HG03378 (cell line): Measurements from ENCODE around the gene AGAP9.
"Not testable (repeated sequence)": the region's sequence is repeated elsewhere in the genome, so short reads cannot be mapped to it uniquely, and the experiment has no call there.

Source experiments
- ATAC-seq: cut with Tn5 transposase; IDR thresholded peaks from one replicate; pipeline ENCODE4 v1.9.1; 2021; ENCODE audit warnings: mild to moderate bottlenecking, moderate library complexity; ENCODE audit not compliant: unreplicated experiment

AGAP9 gene

DNA sequence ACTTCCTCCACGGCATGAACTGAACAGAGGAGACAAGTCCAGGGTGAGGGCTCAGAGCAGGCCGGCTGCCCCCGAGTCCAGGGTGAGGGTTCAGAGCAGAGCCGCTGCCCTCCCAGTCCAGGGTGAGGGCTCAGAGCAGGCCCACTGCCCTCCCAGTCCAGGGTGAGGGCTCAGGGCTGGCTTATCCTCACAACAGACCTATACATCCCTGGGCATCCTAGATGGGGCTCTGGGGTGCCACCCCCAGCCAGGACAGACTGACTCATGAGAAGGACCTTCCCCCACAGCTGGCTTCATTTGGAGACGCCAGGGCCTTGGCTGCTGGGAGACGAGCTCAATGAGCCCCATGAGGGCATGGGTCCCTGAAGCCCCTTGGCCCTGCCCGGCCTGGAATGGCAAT, 33.8 kb downstream of the AGAP9 start:
- ATAC-seq: not testable (repeated sequence)

DNA sequence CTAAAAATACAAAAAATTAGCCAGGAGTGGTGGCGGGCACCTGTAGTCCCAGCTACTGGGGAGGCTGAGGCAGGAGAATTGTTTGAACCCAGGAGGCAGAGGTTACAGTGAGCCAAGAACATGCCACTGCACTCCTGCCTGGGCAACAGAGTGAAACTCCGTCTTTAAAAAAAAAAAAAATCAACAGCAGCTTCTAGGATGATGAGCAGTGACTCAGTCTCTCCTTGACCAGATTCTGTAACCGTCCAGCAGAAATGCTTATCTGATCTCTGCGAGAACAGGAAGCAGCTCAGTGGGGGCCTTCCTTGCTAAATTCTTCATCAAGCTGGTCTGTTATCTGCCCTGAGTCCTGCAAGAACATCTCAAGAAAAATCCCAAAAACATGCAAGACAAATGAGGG, 37.5 kb downstream of the AGAP9 start:
- ATAC-seq: not testable (repeated sequence)

GRCh38 chr10:47484786-47485185, 38.7 kb downstream of the AGAP9 start:
- ATAC-seq: not testable (repeated sequence)

- not testable (repeated sequence) for ATAC-seq
Measured at GRCh38 chr10:47483923-47484322, 39.5 kb downstream of the AGAP9 start, which contains the start of gene ANXA8. ANXA8 (minus strand) TSS chr10:47484115; CDS start chr10:47483933, 182 bp downstream.

- ATAC-seq: not testable (repeated sequence)
Measured at GRCh38 chr10:47482367-47482766, 41.1 kb downstream of the AGAP9 start.

GRCh38 chr10:47481768-47482181, 41.7 kb downstream of the AGAP9 start:
- ATAC-seq: not testable (repeated sequence)

DNA sequence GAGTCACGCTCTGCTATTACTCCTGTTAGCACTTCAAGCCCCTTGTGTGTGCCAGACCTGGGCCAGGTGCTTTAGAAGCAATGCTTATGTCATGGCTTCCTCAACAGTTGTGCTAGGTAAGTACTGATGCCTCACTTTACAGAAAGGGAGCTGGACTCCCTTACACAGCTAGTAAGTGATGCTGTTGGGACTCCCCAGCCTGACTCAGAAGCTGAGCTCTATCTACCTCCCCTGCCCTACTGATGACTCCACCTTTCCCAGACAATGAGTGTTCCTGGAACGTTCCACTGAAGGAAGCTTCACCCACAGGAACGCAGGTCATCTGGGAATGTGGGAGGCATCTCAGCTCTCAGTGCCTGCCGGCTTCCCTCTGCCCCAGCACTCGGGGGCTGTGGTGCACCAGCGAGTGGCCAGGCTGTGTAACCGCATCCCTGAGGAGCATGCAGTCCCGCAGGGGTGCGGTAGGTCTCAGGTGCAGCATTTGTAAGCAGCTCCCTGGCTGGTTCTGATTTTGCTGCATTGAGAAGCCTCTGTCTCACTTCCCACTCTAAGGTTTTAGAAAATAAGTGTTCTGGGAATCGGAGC, 42.2 kb downstream of the AGAP9 start:
- ATAC-seq: not testable (repeated sequence)

- ATAC-seq: not testable (repeated sequence)
Measured at GRCh38 chr10:47480133-47480532, 43.3 kb downstream of the AGAP9 start.

DNA sequence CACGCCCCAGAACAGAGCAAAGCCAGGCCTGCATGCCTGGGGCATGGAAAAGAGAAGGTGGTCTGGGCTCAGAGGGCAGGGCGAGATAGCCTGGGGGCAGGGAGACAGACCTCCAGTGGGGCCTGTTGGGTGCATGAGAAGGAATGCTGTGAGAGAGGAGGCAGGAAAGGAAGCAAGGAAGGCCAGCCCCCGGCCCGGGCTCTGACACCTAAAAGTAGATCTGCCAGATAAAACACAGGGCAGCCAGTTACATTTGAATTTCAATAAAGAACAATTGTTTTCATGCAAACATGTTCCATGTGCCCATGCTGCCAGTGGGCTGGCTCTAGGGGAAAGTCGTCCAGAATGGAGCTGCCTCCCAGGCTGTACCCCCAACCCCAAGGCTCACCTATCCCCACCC, 45.3 kb downstream of the AGAP9 start:
- not testable (repeated sequence) for ATAC-seq

DNA sequence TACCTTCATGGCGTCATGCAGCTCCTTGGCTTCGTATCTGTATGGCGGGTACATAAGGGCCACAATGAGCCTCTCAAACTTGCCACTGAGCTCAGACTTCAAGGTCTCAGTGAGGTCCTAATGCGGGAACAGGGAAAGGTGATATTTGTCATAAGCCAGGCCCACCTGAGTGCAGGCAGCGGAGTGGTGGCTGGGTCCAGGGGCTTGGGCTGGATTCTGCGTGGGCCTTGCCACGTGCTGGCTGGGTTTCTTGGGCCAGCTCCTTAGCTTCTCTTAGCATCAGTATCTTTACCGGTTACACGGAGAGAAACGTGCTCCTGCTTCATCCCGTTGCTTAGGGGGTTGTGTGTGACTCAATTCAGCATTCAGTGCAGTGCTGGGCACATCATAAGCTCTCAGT, 46.4 kb downstream of the AGAP9 start:
- ATAC-seq: not testable (repeated sequence)

DNA sequence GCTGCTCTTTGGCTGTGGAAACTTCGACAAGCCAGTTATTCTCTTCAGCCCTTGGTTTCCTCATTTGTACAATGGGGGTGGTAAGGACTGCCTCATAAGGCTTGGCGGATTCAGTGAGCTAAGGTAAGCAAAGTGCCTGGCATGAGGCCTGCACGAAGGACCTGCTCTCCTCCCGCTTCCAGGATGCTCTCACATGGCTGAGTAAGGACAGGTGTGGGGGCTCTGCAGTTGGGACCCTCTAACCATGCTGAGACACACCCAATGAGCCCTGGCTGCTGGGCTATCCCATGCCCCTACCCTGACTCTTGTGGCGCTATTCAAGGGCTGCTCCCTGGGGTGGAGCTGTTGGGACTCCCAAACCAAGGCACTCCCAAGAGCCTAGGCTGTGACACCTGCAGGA, 48.3 kb downstream of the AGAP9 start:
- ATAC-seq: not testable (repeated sequence)

DNA sequence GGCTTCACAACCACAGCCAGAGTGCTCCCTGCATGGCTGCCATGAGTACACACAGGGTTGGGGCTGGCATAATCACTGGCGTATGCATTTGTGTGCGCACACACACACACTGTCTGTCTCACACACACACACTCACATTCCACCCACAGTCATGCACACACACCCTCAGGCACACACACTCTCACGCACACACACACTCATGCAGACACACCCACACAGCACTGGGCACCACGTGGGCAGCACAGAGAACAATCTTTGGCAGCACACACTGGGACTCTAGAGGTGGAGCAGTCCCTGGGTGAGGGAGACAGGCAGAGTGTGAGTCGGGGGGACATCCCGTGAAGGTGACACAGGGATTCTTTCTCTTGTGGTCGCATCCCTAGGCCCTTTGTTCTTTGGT, 49.9 kb downstream of the AGAP9 start:
- not testable (repeated sequence) for ATAC-seq

GRCh38 chr10:47472647-47473046, 50.8 kb downstream of the AGAP9 start:
- ATAC-seq: peak; percentile 44

DNA sequence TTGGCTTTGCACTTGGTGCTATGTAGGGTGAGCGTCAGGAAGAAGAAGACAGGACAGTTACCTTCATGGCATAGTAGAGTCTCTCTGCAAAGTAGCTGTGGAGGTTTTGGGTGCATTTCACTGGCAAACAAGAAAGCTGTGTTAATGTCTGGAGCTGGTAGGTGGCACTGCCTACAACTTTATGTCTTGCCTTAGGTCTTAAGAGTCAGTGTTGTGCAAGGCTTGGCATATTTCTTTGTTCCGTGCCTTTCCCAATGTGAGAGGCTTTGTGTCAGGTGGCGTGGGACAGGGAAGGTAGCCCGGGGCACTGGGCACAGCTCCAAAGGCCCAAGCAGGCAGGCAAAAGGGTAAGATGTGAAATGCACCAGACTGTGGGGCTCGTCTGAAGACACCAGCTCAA, 51.4 kb downstream of the AGAP9 start:
- ATAC-seq: not testable (repeated sequence)

GRCh38 chr10:47468731-47469528, 54.5 kb downstream of the AGAP9 start:
- not testable (repeated sequence) for ATAC-seq

- ATAC-seq: not testable (repeated sequence)
Measured at GRCh38 chr10:47467957-47468356, 55.5 kb downstream of the AGAP9 start.

DNA sequence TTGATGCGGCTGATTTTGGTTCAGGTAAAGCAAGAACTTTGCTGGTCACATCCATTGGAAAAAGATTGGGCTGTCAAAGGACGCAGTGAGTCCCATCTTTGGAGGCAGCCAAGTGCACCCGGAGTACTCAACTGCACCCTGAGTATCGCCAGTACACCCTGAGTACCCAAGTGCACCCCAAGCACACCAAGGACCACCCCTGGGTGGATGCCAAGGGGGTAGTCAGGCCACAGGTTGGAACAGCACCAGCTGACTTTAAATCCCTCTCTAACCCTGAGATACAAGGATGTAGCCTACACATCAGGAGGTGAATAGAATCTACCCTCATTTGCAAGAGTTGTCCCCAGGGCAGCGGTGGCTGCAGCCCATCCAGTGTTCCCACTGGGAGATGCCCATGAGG, 56.0 kb downstream of the AGAP9 start:
- ATAC-seq: not testable (repeated sequence)

DNA sequence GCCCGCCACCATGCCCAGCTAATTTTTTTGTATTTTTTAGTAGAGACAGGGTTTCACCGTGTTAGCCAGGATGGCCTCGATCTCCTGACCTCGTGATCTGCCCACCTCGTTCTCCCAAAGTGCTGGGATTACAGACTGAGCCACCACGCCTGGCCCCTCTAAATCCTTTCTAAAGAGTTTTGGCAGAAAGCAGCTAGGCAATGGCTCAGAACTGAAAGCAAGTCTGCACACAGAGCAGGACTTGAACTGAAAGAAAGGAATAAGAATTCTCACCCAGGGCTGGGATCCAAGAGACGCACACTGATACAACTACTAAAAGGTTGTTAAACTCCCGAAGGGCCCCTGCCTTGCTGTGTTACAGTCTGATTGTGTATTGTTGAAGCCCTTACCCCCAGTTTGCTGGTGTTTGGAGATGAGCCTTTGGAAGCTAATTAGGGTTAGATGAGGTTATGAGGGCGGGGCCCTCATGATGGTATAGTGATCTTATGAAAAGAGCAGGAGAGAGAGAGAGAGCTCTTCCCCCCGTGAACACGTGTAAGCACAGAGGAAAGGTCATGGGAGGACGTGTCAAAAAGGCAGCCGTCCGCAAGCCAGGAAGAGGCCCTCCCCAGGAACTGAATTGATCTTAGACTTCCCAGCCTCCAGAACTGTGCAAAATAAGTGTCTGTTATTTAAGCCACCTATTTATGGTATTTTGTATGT, 58.1 kb downstream of the AGAP9 start:
- not testable (repeated sequence) for ATAC-seq

DNA sequence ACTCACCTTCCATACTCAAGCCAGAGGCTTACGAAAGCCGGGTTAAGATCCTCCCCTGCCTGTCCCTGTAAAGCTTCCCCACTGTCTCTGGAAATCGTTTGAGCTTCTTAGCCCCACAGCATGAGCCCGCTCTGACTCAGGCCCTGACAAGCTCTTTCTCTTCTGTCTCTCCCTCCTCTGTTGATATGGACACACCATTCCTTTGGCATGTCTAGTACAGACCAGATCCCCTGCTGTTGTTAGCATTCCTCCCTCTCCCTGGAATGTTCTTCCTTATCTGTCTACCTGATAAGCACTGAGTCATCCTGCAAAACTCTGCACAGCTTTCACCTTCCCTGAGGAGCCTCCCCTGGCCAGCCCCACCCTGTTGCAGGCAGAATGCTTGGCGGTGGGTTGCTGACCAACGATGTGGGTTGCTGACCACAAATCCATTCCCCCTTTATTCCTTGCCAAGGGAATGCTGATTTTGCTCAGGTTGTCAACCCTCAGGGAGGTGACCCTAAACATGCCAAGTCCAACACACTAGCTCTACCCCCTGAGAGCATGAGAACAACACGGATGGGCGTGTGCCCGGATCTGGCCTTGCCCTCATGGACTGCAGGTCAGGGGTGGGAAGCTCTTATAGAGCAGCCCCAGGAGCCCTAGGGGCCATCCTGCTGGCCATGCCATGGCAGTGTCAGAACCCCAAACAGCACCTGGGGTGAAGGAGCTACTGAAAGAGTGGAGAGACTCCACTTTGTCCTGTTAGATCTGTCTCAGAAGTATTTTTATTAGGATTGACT, 60.7 kb downstream of the AGAP9 start:
- not testable (repeated sequence) for ATAC-seq

DNA sequence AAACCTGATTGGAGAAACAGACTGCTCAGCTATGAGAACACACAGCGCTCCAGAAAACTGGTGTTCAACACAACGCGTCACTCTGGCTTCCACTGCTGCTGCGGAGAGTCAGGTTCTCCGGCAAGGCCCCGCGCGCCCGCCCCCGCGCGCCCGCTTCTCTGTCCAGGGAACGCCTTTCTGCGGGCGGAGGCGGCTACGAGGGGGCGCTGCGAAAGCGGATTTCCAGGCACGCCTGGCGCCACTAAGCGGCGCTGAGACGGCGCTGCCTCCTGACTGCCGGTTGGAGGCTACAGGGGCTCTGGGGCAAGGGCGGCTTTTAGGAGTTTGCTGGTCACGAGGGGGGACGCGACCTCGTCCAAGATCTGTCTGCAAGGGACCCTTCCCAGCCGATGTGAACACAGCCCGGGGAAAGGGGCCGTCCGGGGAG, 62.2 kb downstream of the AGAP9 start:
- not testable (repeated sequence) for ATAC-seq
